ENCODE measurements around the gene UAP1L1.

GRCh38 chr9:137127301-137128157 lies 50.2 kb downstream of the UAP1L1 start:
- TF ChIP-seq CTCF (conservative IDR thresholded peaks at IDR 0.05 in 1 of 2, IDR thresholded peaks at IDR 0.05 in 1 of 2; ENCODE audit: extremely low read depth in 1 of 2, insufficient read depth in 1 of 2, low read depth in 1 of 2, low read length in 2 of 2), result no peak
- no peak for TF ChIP-seq EZH2 (IDR thresholded peaks at IDR 0.05; ENCODE audit: borderline replicate concordance, low read length)

All from mammary epithelial cell (primary cell).